ENCODE results near the gene SPAG5. TPM values are rescaled to one million over a fixed set of nuclear protein-coding genes. Genes with fewer than 3 reads are reported as not detected.

Gene SPAG5
- total and polyA plus RNA-seq, 10 of the 15 experiments (the other 5 are each of a cell fraction or from before 2014, with no cell fraction given) = 73.5 to 171 (median 106) TPM

DNA sequence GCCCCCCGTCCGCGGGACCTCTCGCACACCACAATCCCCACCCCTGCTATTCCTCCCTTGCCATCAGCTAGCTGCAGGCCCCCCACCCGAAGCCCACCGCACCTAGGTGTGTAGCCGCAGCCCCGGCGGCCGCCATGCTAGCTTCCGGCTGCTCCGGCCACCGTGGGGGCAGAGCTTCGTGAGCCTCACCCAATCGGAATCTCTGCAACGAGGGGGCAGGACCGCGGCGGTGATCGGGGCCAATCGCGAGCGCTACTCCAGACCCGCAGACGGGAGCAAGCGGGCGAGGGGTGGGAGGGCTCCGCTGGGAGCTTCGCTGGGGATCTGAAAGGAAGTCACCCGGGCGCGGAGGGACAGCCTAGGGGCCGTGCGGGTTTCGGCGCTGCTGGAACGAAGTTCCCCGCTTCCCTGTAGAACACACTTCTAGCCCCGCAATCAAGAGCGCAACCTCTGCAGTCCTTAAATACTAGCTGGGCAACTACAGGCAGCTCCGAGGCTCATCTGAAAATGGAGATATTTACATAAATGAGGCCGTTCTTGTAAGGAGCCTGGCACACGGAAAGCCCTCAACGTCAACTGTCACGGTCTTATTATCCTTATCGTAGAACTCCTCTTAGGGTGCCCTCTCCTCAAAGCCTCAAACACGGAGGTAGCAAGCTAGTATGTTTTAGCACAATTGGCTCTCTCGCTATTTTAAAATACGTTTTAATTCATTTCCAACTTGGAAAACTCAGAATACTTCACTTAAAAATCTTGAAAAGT lies 27.3 kb downstream of the SPAG5 start, which contains the start of gene PIGS (continued):
- TF ChIP-seq SKIL (IDR thresholded peaks at IDR 0.05; ENCODE audit: low read depth, poor library complexity, severe bottlenecking) = no peak
- TF ChIP-seq SP1 (IDR thresholded peaks at IDR 0.05; ENCODE audit: low read depth, low read length) = peak; percentile 79
- peak; percentile 66; the same call in 1 of the 2 replicates for TF ChIP-seq SMAD5 (IDR thresholded peaks at IDR 0.05; ENCODE audit: low read depth)
- 0 out of 2 replicates have a peak, but pooled peaks have one; percentile 4 for TF ChIP-seq CREM (IDR thresholded peaks at IDR 0.05; ENCODE audit: low read depth)
- TF ChIP-seq FOS (IDR thresholded peaks at IDR 0.05; ENCODE audit: borderline replicate concordance, extremely low read depth, insufficient read length) = peak; percentile 16
- TF ChIP-seq GATAD2B (conservative IDR thresholded peaks at IDR 0.05; ENCODE audit: low read depth) = 0 out of 2 replicates have a peak, but pooled peaks have one; percentile 23
- TF ChIP-seq STAT3 (IDR thresholded peaks at IDR 0.05; ENCODE audit: low read depth, low read length) = no peak
- TF ChIP-seq GABPA (IDR thresholded peaks at IDR 0.05; ENCODE audit: low read depth) = peak; percentile 80; the same call in 1 of the 2 replicates
- TF ChIP-seq TAF1 (IDR thresholded peaks at IDR 0.05; ENCODE audit: borderline replicate concordance, low read depth, low read length) = peak; percentile 89; the same call in 1 of the 2 replicates
- no peak for TF ChIP-seq BCL3 (IDR thresholded peaks at IDR 0.05; ENCODE audit: borderline replicate concordance, insufficient read depth, low read depth, low read length, poor library complexity, severe bottlenecking)
- TF ChIP-seq IRF4 (IDR thresholded peaks at IDR 0.05; ENCODE audit: low read depth, low read length) = no peak
- peak in 1 of 2 experiments; percentile 32; a peak in 1 of 4 replicates for TF ChIP-seq IKZF2 (IDR thresholded peaks at IDR 0.05)
- TF ChIP-seq EP300 (IDR thresholded peaks at IDR 0.05; ENCODE audit: borderline replicate concordance in 1 of 2, control insufficient read depth in 1 of 2, low read depth in 2 of 2, low read length in 2 of 2) = no peak
- no peak for TF ChIP-seq HDAC6 (IDR thresholded peaks at IDR 0.05; ENCODE audit: unreplicated experiment)
- TF ChIP-seq BHLHE40 (IDR thresholded peaks at IDR 0.05; ENCODE audit: borderline replicate concordance in 1 of 2, low read depth in 2 of 2, low read length in 1 of 2) = peak; percentile 17 to 31; a peak in 2 of 4 replicates
- TF ChIP-seq ZNF24 (IDR thresholded peaks at IDR 0.05) = no peak
- TF ChIP-seq NFYA (IDR thresholded peaks at IDR 0.05; ENCODE audit: borderline replicate concordance, low read depth, low read length) = no peak
- TF ChIP-seq RELB (IDR thresholded peaks at IDR 0.05; ENCODE audit: low read depth) = peak; percentile 62
- TF ChIP-seq NFYB (IDR thresholded peaks at IDR 0.05; ENCODE audit: insufficient read depth, low read depth, low read length) = peak; percentile 80; the same call in 1 of the 2 replicates
- TF ChIP-seq, protein P1, sequence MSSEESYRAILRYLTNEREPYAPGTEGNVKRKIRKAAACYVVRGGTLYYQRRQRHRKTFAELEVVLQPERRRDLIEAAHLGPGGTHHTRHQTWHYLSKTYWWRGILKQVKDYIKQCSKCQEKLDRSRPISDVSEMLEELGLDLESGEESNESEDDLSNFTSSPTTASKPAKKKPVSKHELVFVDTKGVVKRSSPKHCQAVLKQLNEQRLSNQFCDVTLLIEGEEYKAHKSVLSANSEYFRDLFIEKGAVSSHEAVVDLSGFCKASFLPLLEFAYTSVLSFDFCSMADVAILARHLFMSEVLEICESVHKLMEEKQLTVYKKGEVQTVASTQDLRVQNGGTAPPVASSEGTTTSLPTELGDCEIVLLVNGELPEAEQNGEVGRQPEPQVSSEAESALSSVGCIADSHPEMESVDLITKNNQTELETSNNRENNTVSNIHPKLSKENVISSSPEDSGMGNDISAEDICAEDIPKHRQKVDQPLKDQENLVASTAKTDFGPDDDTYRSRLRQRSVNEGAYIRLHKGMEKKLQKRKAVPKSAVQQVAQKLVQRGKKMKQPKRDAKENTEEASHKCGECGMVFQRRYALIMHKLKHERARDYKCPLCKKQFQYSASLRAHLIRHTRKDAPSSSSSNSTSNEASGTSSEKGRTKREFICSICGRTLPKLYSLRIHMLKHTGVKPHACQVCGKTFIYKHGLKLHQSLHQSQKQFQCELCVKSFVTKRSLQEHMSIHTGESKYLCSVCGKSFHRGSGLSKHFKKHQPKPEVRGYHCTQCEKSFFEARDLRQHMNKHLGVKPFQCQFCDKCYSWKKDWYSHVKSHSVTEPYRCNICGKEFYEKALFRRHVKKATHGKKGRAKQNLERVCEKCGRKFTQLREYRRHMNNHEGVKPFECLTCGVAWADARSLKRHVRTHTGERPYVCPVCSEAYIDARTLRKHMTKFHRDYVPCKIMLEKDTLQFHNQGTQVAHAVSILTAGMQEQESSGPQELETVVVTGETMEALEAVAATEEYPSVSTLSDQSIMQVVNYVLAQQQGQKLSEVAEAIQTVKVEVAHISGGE (CRISPR knock-in tag; IDR thresholded peaks at IDR 0.05) = peak; percentile 76

Measured in GM12878 (cell line).